HUES48 (cell line): ENCODE results near the gene BTBD9.
A peak's percentile ranks its signal among the peaks of the same experiment; 100 is the strongest.
"Not testable (repeated sequence)": the region's sequence is repeated elsewhere in the genome, so short reads cannot be mapped to it uniquely, and the experiment has no call there.

Source experiments
- H3K27ac ChIP-seq: one replicate; pipeline ENCODE4 v1.7.0; 2013; ENCODE audit warnings: low read depth, low read length, inconsistent platforms
- H3K27me3 ChIP-seq: 2 replicates; pipeline ENCODE4 v1.6.1; 2013; ENCODE audit warnings: mild to moderate bottlenecking, low read length; ENCODE audit not compliant: control insufficient read depth, insufficient read depth
- H3K36me3 ChIP-seq: 2 replicates; pipeline ENCODE4 v1.6.1; 2013; ENCODE audit warnings: low read length; ENCODE audit not compliant: control insufficient read depth, insufficient read depth
- H3K4me1 ChIP-seq: 2 replicates; pipeline ENCODE4 v1.6.1; 2013; ENCODE audit warnings: mild to moderate bottlenecking, low read length; ENCODE audit not compliant: control insufficient read depth, insufficient read depth
- H3K4me3 ChIP-seq: 2 replicates; pipeline ENCODE4 v1.5.1; 2013; ENCODE audit warnings: mild to moderate bottlenecking, low read depth, low read length
- H3K9ac ChIP-seq: 2 replicates; pipeline ENCODE4 v1.6.1; 2013; ENCODE audit warnings: mild to moderate bottlenecking, low read depth, low read length, moderate library complexity
- H3K9me3 ChIP-seq: 2 replicates; pipeline ENCODE4 v1.6.1; 2013; ENCODE audit warnings: low read length; ENCODE audit not compliant: control insufficient read depth, insufficient read depth

BTBD9 gene

DNA sequence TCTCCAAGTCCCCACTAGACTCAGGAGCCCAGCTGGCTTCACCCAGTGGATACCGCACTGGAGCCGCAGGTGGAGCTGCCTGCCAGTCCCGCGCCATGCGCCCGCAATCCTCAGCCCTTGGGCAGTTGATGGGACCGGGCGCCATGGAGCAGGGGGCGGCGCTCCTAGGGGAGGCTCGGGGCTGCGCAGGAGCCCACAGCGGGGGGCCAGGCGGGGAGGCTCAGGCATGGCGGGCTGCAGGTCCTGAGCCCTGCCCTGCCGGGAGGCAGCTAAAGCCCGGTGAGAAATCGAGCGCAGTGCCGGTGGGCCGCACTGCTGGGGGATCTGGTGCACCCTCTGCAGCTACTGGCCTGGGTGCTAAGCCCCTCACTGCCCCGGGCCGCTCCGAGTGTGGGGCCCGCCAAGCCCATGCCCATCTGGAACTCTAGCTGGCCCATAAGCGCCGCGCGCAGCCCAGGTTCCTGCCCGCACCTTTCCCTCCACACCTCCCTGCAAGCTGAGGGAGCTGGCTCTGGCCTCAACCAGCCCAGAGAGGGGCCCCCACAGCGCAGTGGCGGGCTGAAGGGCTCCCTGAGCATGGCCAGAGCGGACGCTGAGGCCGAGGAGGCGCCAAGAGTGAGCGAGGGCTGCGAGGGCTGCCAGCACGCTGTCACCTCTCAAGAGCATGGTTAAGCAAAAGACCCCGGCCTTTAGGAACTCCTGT is 515.4 kb downstream of the BTBD9 start:
- H3K4me1 ChIP-seq, H3K36me3 ChIP-seq, H3K9ac ChIP-seq, H3K9me3 ChIP-seq, H3K27ac ChIP-seq, H3K27me3 ChIP-seq, H3K4me3 ChIP-seq: not testable (repeated sequence)

DNA sequence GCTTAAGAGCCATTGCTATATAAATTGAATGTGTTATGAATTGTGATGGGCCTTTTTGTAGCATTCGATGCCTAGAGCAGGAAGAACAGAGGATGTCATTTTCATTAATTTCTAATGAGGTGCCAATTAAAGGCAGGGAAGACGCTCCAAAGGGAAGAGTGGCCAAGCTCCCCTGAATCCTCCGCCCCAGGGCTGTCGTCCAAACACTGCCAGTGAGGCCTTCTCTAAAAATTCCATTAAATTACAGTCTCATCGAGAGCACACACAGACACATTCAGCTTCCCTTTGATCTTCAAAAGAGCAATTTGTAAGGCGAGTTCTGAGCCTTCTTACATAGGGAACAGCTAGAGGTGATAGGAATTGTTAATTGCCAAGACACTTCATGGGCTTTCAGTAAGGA is 520.2 kb downstream of the BTBD9 start:
- H3K27ac ChIP-seq, result peak overlapping the region; percentile 14
- H3K9me3 ChIP-seq, result no peaks in the 10 kb centered on the region
- 0 out of 2 replicates have a peak, but pooled peaks cover 3% of the 10 kb centered on the region for H3K36me3 ChIP-seq
- H3K4me1 ChIP-seq, result peaks cover 10% of the 10 kb centered on the region
- H3K27me3 ChIP-seq, result no peaks in the 10 kb centered on the region
- no peak overlapping the region for H3K4me3 ChIP-seq
- H3K9ac ChIP-seq, result no peak overlapping the region

DNA sequence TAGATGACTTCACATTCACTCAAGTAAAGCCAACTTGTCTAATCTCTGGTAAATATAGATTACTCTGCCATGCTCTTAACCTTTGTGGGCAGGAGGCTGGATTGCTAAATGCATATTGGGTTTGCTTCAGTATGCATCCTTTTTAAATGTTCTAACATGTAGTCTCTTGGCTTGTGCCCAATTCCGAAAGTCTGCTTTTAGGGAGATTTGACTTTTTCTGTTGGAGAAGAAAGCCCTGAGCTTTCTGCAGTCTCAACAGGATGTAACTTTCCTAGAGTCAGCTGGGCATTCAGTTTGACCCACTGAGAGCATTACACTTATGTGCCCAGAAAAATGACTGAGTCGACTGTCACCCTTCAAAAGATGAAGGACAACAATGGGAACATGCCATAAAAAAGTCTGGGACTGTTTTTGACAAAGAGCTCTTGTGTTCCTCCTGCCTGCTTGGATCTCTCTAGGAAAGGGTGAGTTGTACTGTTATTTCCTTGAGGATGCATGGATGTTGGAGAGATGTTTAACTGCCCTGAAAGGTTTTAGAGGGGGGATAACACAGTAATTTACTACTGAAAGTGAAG is 520.9 kb downstream of the BTBD9 start:
- Histone ChIP-seq H3K9me3 (no peaks in the 10 kb centered on the region), H3K36me3 (0 out of 2 replicates have a peak, but pooled peaks cover 3% of the 10 kb centered on the region), H3K27me3 (no peaks in the 10 kb centered on the region), H3K27ac (no peak overlapping the region), H3K9ac (no peak overlapping the region), H3K4me1 (peaks cover 10% of the 10 kb centered on the region), H3K4me3 (no peak overlapping the region)
